Osteocyte (in vitro differentiated cells): ENCODE results near the gene ACOT7. TPM values are rescaled to one million over a fixed set of nuclear protein-coding genes. Genes with fewer than 3 reads are reported as not detected.

Experiments used
- DNase-seq: peaks from one replicate; pipeline ENCODE4 v3.0.0; 2021; ENCODE audit warnings: mixed read lengths; ENCODE audit not compliant: unreplicated experiment; ENCODE audit errors: extremely low spot score
- H3K27ac Mint-ChIP-seq: one replicate; pipeline ENCODE4 v1.8.0; 2021; ENCODE audit warnings: mild to moderate bottlenecking, mixed read lengths; ENCODE audit not compliant: unreplicated experiment
- H3K27me3 Mint-ChIP-seq: one replicate; pipeline ENCODE4 v1.8.0; 2021; ENCODE audit warnings: mixed read lengths; ENCODE audit not compliant: unreplicated experiment
- H3K36me3 Mint-ChIP-seq: one replicate; pipeline ENCODE4 v1.8.0; 2021; ENCODE audit warnings: mixed read lengths; ENCODE audit not compliant: unreplicated experiment
- H3K4me1 Mint-ChIP-seq: one replicate; pipeline ENCODE4 v1.8.0; 2021; ENCODE audit warnings: mixed read lengths; ENCODE audit not compliant: unreplicated experiment
- H3K4me3 Mint-ChIP-seq: one replicate; pipeline ENCODE4 v1.8.0; 2021; ENCODE audit warnings: mild to moderate bottlenecking, moderate library complexity, mixed read lengths; ENCODE audit not compliant: unreplicated experiment
- H3K9me3 Mint-ChIP-seq: one replicate; pipeline ENCODE4 v1.8.0; 2021; ENCODE audit warnings: mixed read lengths; ENCODE audit not compliant: unreplicated experiment
- total RNA-seq: library from RNA; stranded (reverse); gene quantifications from 2 replicates; pipeline ENCODE4 v1.2.1, GENCODE V29; 2021
- TF ChIP-seq, protein P1 (sequence below): fragments of 200-600 bp; sonication (generic); IDR thresholded peaks from 2 replicates; pipeline ENCODE4 v1.5.0; 2021; ENCODE audit warnings: antibody characterized with exemption, mild to moderate bottlenecking, moderate library complexity

ACOT7 gene
- total RNA-seq, 1 donor from 2014 or later, result 21.8 TPM

DNA sequence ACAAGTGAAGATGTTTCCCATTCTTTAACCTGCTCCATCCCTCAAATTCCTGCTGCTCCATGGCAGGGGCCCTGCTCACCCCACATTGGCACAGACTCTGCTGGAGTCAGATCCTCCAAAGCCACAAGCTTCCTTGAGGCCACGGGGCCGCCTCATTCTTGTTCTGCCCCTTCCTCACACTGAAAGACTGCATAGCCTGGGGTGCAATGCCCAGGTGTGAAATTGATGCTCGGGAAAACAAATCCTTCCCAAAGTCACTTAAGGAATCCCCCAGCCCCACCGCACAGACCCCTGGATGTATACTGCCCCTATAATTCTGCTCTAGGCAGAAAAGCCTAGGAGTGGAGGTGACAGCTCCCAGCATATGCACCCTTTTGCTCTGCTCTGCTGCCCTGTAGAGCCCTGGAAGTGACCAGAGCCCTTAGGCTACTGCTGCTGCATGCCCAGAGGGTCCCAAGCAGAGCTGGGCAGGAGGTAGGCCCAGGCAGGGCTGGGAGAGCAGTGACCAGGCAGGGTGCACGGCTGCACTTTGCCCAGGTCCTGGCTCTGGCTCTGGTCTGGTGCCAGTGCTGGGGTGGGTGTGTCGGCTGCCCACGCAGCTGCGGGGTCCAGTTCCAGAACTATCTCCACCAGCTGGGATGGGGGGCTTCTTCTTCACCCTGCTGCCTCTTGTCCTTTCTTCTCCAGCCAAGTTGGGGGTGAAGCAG is 24.5 kb upstream of the ACOT7 start:
- Mint-ChIP-seq H3K27ac (no peak overlapping the region), H3K9me3 (no peaks in the 10 kb centered on the region), H3K4me1 (peaks cover 21% of the 10 kb centered on the region), H3K36me3 (no peaks in the 10 kb centered on the region), H3K4me3 (no peak overlapping the region), H3K27me3 (peaks cover 62% of the 10 kb centered on the region)
- TF ChIP-seq, protein P1, sequence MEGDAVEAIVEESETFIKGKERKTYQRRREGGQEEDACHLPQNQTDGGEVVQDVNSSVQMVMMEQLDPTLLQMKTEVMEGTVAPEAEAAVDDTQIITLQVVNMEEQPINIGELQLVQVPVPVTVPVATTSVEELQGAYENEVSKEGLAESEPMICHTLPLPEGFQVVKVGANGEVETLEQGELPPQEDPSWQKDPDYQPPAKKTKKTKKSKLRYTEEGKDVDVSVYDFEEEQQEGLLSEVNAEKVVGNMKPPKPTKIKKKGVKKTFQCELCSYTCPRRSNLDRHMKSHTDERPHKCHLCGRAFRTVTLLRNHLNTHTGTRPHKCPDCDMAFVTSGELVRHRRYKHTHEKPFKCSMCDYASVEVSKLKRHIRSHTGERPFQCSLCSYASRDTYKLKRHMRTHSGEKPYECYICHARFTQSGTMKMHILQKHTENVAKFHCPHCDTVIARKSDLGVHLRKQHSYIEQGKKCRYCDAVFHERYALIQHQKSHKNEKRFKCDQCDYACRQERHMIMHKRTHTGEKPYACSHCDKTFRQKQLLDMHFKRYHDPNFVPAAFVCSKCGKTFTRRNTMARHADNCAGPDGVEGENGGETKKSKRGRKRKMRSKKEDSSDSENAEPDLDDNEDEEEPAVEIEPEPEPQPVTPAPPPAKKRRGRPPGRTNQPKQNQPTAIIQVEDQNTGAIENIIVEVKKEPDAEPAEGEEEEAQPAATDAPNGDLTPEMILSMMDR, result no peak
- DNase-seq, result no peak

- Mint-ChIP-seq H3K27ac (no peak overlapping the region), H3K27me3 (peaks cover 61% of the 10 kb centered on the region)
Observed at GRCh38 chr1:6416906-6417305, 23.3 kb upstream of the ACOT7 start.

GRCh38 chr1:6416295-6416656 is 22.7 kb upstream of the ACOT7 start:
- Mint-ChIP-seq H3K27me3 (peaks cover 60% of the 10 kb centered on the region), H3K4me1 (peaks cover 21% of the 10 kb centered on the region), H3K27ac (no peak overlapping the region), H3K4me3 (no peak overlapping the region), H3K9me3 (no peaks in the 10 kb centered on the region), H3K36me3 (no peaks in the 10 kb centered on the region)
- DNase-seq, result no peak
- TF ChIP-seq, protein P1, result no peak

More at GRCh38 chr1:6416906-6417305, 23.3 kb upstream of the ACOT7 start:
- TF ChIP-seq, protein P1, result no peak
- no peaks in the 10 kb centered on the region for H3K36me3 Mint-ChIP-seq
- H3K4me1 Mint-ChIP-seq, result peaks cover 21% of the 10 kb centered on the region
- H3K9me3 Mint-ChIP-seq, result no peaks in the 10 kb centered on the region
- DNase-seq, result no peak
- H3K4me3 Mint-ChIP-seq, result no peak overlapping the region

GRCh38 chr1:6414881-6415626 is 21.5 kb upstream of the ACOT7 start:
- Mint-ChIP-seq H3K27ac (no peak overlapping the region), H3K4me1 (peaks cover 17% of the 10 kb centered on the region), H3K4me3 (no peak overlapping the region), H3K9me3 (no peaks in the 10 kb centered on the region), H3K36me3 (no peaks in the 10 kb centered on the region), H3K27me3 (peaks cover 62% of the 10 kb centered on the region)
- no peak for DNase-seq
- TF ChIP-seq, protein P1, result no peak

DNA sequence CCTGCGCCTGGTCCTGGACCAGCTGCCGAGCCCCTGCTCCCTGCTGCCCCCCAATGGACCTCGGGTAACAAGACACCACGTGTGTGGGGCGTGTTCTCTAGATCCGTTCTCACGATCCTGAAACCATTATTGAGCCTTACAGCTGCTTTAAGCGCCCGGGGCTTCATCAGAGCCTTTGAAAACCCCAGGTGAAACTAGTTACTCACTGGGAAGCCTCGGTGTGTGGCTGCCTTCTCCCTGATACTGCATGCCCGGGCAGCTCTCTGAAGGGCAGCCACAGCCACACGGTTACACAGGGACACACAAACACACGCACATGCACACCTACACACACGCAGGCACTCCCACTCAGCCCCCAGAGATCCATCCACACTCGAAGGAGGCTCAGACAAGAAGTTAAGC is 20.9 kb upstream of the ACOT7 start:
- H3K9me3 Mint-ChIP-seq, result no peaks in the 10 kb centered on the region
- no peaks in the 10 kb centered on the region for H3K36me3 Mint-ChIP-seq
- TF ChIP-seq, protein P1, result peak; percentile 54
- H3K27ac Mint-ChIP-seq, result no peak overlapping the region
- peaks cover 62% of the 10 kb centered on the region for H3K27me3 Mint-ChIP-seq
- peaks cover 16% of the 10 kb centered on the region for H3K4me1 Mint-ChIP-seq
- peak overlapping the region; percentile 17 for H3K4me3 Mint-ChIP-seq
- DNase-seq, result no peak
